Spleen (tissue), 7 donors: Measurements from ENCODE around the gene PIK3CG.

Experiments used
- POLR2A ChIP-seq, 3 donors: fragments of 450-650 bp; IDR thresholded peaks; one replicate each; pipeline ENCODE4 v1.5.1; 2017; ENCODE audit warnings: antibody characterized with exemption in 3 of 3, mild to moderate bottlenecking in 1 of 3
- POLR2AphosphoS5 ChIP-seq, 3 donors: sonication (generic); formaldehyde crosslinking; IDR thresholded peaks; one replicate each; pipeline ENCODE4 v1.5.1; 2017; ENCODE audit warnings: antibody characterized with exemption in 3 of 3
- TF ChIP-seq, protein P1 (sequence below), 11 experiments: fragments of 200-600 bp in 7 of 11; fragments of 450-650 bp in 4 of 11; sonication (generic) in 4 of 11; IDR thresholded peaks in 8 of 11; conservative IDR thresholded peaks in 3 of 11; 1 replicate in 7 of 11; 2 replicates in 4 of 11; pipeline versions ENCODE4 v1.4.0 to v1.8.0; 2016 to 2021; ENCODE audit warnings: antibody characterized with exemption in 11 of 11, inconsistent platforms in 4 of 11, mild to moderate bottlenecking in 1 of 11
- donor health status: DM: no; HTN: no; CAD: no; lungs with moderate emphysema.
- donor health status: DM: no; HTN: no; CAD: no.
- donor health status: DM: no; HTN: no; CAD: no.

DNA sequence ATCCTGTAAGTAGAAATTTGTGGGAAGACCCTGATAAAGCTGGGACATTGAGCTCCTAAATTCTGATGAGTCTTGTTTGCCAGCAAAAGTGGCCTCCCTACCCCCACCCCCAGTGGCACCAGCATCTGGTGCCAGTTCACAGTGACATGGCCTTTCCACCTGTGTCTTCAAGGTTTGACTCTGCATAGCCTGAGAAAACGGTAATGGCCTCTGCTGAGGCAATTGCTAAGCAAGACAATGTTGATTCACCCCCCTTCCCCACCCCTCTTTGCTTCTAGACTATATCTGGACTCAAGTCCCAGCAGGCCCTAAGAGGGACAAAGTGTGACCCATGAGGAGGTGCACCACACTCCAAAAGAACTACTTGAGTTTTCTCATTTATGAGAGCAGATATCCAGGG lies 48.0 kb upstream of the PIK3CG start:
- TF ChIP-seq, protein P1, sequence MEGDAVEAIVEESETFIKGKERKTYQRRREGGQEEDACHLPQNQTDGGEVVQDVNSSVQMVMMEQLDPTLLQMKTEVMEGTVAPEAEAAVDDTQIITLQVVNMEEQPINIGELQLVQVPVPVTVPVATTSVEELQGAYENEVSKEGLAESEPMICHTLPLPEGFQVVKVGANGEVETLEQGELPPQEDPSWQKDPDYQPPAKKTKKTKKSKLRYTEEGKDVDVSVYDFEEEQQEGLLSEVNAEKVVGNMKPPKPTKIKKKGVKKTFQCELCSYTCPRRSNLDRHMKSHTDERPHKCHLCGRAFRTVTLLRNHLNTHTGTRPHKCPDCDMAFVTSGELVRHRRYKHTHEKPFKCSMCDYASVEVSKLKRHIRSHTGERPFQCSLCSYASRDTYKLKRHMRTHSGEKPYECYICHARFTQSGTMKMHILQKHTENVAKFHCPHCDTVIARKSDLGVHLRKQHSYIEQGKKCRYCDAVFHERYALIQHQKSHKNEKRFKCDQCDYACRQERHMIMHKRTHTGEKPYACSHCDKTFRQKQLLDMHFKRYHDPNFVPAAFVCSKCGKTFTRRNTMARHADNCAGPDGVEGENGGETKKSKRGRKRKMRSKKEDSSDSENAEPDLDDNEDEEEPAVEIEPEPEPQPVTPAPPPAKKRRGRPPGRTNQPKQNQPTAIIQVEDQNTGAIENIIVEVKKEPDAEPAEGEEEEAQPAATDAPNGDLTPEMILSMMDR (IDR thresholded peaks at IDR 0.05 in 8 of 11, conservative IDR thresholded peaks at IDR 0.05 in 3 of 11) = no peak
- TF ChIP-seq POLR2AphosphoS5 (IDR thresholded peaks at IDR 0.05) = no peak
- no peak for TF ChIP-seq POLR2A (IDR thresholded peaks at IDR 0.05)
